Keratinocyte (primary cell): ENCODE results near the gene TOLLIP. TPM values are rescaled to one million over a fixed set of nuclear protein-coding genes. Genes with fewer than 3 reads are reported as not detected.

Experiments
- DNase-seq: peaks from one replicate; pipeline ENCODE4 v3.0.0-alpha.2; 2011; ENCODE audit warnings: low read depth, missing footprints, low spot score
- FAIRE-seq: peaks from 2 replicates; lab custom pipeline; 2011; peaks lifted over from hg19 to GRCh38; lab: Jason Lieb, UNC
- H2AFZ ChIP-seq: 2 replicates; pipeline ENCODE4 v1.6.0; 2012; ENCODE audit warnings: low read length, control low read depth, inconsistent platforms; ENCODE audit not compliant: control insufficient read depth
- H3K27ac ChIP-seq: 2 replicates; pipeline ENCODE4 v1.5.1; 2011; ENCODE audit warnings: low read length; ENCODE audit not compliant: control insufficient read depth, insufficient read depth
- H3K27me3 ChIP-seq: 3 replicates; pipeline ENCODE4 v1.6.0; 2011; ENCODE audit warnings: low read length; ENCODE audit not compliant: control insufficient read depth, insufficient read depth; ENCODE audit errors: extremely low read depth
- H3K36me3 ChIP-seq, 2 experiments: 2 replicates in 1 of 2; 3 replicates in 1 of 2; pipeline ENCODE4 v1.5.1; 2011; ENCODE audit warnings: low read length in 2 of 2, mild to moderate bottlenecking in 1 of 2; ENCODE audit not compliant: control insufficient read depth in 2 of 2, insufficient read depth in 2 of 2; ENCODE audit errors: extremely low read depth in 1 of 2
- H3K4me1 ChIP-seq: 3 replicates; pipeline ENCODE4 v1.5.1; 2011; ENCODE audit warnings: low read length; ENCODE audit not compliant: control insufficient read depth, insufficient read depth; ENCODE audit errors: extremely low read depth
- H3K4me2 ChIP-seq: 3 replicates; pipeline ENCODE4 v1.6.0; 2011; ENCODE audit warnings: low read depth, low read length; ENCODE audit not compliant: control insufficient read depth, insufficient read depth; ENCODE audit errors: extremely low read depth
- H3K4me3 ChIP-seq, 3 experiments: fragments of 200-600 bp in 1 of 3; sonication (generic) in 1 of 3; 2 replicates in 2 of 3; 3 replicates in 1 of 3; pipeline ENCODE4 v1.5.1; 2011 to 2016; ENCODE audit warnings: low read length in 3 of 3, mild to moderate bottlenecking in 3 of 3, control low read depth in 2 of 3, inconsistent platforms in 1 of 3, low read depth in 1 of 3, mixed read lengths in 1 of 3, mixed run types in 1 of 3, moderate library complexity in 1 of 3; ENCODE audit not compliant: control insufficient read depth in 2 of 3, insufficient read depth in 2 of 3; ENCODE audit errors: extremely low read depth in 1 of 3
- H3K79me2 ChIP-seq: 2 replicates; pipeline ENCODE4 v1.6.0; 2012; ENCODE audit warnings: low read length; ENCODE audit not compliant: control insufficient read depth, insufficient read depth
- H3K9ac ChIP-seq: 3 replicates; pipeline ENCODE4 v1.6.0; 2011; ENCODE audit warnings: low read length; ENCODE audit not compliant: control insufficient read depth, insufficient read depth; ENCODE audit errors: extremely low read depth
- H3K9me1 ChIP-seq: 3 replicates; pipeline ENCODE4 v1.6.0; 2011; ENCODE audit warnings: low read length; ENCODE audit not compliant: control insufficient read depth, insufficient read depth; ENCODE audit errors: extremely low read depth
- H3K9me3 ChIP-seq: 2 replicates; pipeline ENCODE4 v1.5.1; 2012; ENCODE audit warnings: low read depth, low read length; ENCODE audit not compliant: control insufficient read depth
- H4K20me1 ChIP-seq: 3 replicates; pipeline ENCODE4 v1.6.0; 2011; ENCODE audit warnings: low read length; ENCODE audit not compliant: control insufficient read depth, insufficient read depth; ENCODE audit errors: extremely low read depth
- CTCF ChIP-seq, 3 experiments: IDR thresholded peaks in 1 of 3; conservative IDR thresholded peaks in 1 of 3; optimal IDR thresholded peaks in 1 of 3; 2 replicates in 2 of 3; 3 replicates in 1 of 3; pipeline versions ENCODE3 to v1.5.1; 2011; ENCODE audit warnings: low read length in 3 of 3, mild to moderate bottlenecking in 3 of 3, moderate library complexity in 2 of 3, control low read depth in 1 of 3, inconsistent platforms in 1 of 3; ENCODE audit not compliant: insufficient read depth in 2 of 3; ENCODE audit errors: extremely low read depth in 1 of 3
- EZH2 ChIP-seq: IDR thresholded peaks from one replicate; pipeline ENCODE4 v1.6.1; 2012; ENCODE audit warnings: inconsistent platforms, mild to moderate bottlenecking, low read length, moderate library complexity
- dilution Hi-C: fragments of 300-500 bp; cut with MboI; formaldehyde crosslinking; loops from one replicate; pipeline ENCODE4 v1.7.0; 2020; ENCODE audit warnings: low sequenced_read_pairs; ENCODE audit not compliant: extremely low pct_ligation_motif_present
- polyA plus RNA-seq, 5 experiments: library from polyadenylated mRNA; depleted of rRNA in 3 of 5; stranded (reverse) in 3 of 5; stranded (forward) in 1 of 5; unstranded in 1 of 5; fragments of >200 nt; gene quantifications; 1 replicate in 1 of 5; 2 replicates in 3 of 5; 3 replicates in 1 of 5; pipeline versions ENCODE4 v1.2.1 to v1.2.3, GENCODE V29; 2011 to 2012; ENCODE audit warnings: missing spikeins in 2 of 5, low read depth in 1 of 5, low replicate concordance in 1 of 5

TOLLIP gene
- polyA plus RNA-seq, 1 donor (not counting 4 experiments of a cell fraction or from before 2014, with no cell fraction given) = 40.2 TPM

DNA sequence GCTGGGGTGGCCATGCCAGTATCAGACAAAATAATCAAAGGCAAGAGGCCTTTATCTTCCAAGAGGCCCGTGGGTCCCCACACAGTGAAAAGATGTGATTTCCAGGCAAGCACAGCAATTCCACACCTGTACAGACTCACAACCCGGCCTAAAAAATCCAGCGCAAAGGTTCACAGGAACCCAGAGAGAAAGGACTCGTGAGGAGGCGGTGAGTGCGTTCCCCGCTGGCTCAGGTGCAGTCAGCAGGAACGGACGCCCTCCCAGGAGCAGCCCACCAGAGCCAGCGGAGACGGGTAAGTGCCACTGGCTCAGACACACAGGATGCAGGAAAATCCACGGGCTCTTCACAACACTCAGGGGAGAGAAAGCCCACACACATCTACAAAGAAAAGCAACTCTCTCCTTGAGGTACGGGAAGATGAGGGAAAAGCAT is 4.4 kb downstream of the TOLLIP start:
- Histone ChIP-seq H2AFZ (no peak overlapping the region), H4K20me1 (peaks cover 18% of the 10 kb centered on the region), H3K9me1 (peaks cover 4% of the 10 kb centered on the region), H3K27ac (no peak overlapping the region), H3K4me2 (peak overlapping the region; percentile 77), H3K4me3 (no peak overlapping the region), H3K9me3 (no peaks in the 10 kb centered on the region), H3K36me3 (peaks cover 11 to 17% of the 10 kb centered on the region in 2 experiments), H3K79me2 (peaks cover 85% of the 10 kb centered on the region), H3K4me1 (peaks cover 44% of the 10 kb centered on the region), H3K27me3 (no peaks in the 10 kb centered on the region), H3K9ac (no peak overlapping the region)
- dilution Hi-C loops = no loop called here
- TF ChIP-seq CTCF (optimal IDR thresholded peaks at IDR 0.05 in 1 of 3, IDR thresholded peaks at IDR 0.05 in 1 of 3, conservative IDR thresholded peaks at IDR 0.05 in 1 of 3; ENCODE audit: extremely low read depth in 1 of 3, insufficient read depth in 2 of 3, low read length in 3 of 3) (no peak), EZH2 (no peak)
- FAIRE-seq (no peak), DNase-seq (no peak)

DNA sequence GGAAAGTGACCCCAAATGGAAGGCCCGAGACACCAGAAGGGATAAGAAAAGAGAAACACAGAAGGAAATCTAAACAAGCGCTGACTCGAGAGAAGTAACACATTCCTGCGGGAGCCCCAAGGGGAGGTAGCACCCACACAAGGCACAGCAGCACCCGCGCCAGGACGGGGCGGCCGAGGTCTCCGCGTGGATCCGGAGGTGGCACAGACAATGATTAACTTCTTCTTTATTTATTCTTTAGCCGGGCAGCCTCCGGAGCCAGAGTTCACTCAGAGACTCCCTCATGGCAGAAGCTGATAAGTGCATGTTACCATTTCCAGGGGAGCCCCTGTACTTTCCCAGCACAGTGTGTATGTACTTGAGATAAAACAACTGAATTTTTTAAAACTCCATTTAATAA is 5.1 kb downstream of the TOLLIP start:
- dilution Hi-C loops = no loop called here
- H3K27ac ChIP-seq = peak overlapping the region; percentile 60

More for the DNA sequence above, 5.1 kb downstream of the TOLLIP start:
- Histone ChIP-seq H3K4me2 (peak overlapping the region; percentile 77), H3K4me1 (peaks cover 45% of the 10 kb centered on the region), H3K9me3 (no peaks in the 10 kb centered on the region), H3K9ac (peak overlapping the region; percentile 66), H3K9me1 (peaks cover 4% of the 10 kb centered on the region), H3K4me3 (peak overlapping the region; percentile 5 to 56 (median 23)), H3K79me2 (peaks cover 90% of the 10 kb centered on the region), H2AFZ (no peak overlapping the region), H3K36me3 (peaks cover 11 to 17% of the 10 kb centered on the region in 2 experiments), H4K20me1 (peaks cover 18% of the 10 kb centered on the region), H3K27me3 (no peaks in the 10 kb centered on the region)
- TF ChIP-seq EZH2 (no peak), CTCF (optimal IDR thresholded peaks at IDR 0.05 in 1 of 3, IDR thresholded peaks at IDR 0.05 in 1 of 3, conservative IDR thresholded peaks at IDR 0.05 in 1 of 3; ENCODE audit: extremely low read depth in 1 of 3, insufficient read depth in 2 of 3, low read length in 3 of 3) (no peak)
- FAIRE-seq (peak; percentile 74), DNase-seq (no peak)
